ENCODE results near the gene SLC19A2.

The SLC19A2 gene

GRCh38 chr1:169465281-169465680 is 20.5 kb downstream of the SLC19A2 start:
- no peak for TF ChIP-seq CTCF (IDR thresholded peaks at IDR 0.05)

GRCh38 chr1:169462385-169462784 is 23.4 kb downstream of the SLC19A2 start:
- TF ChIP-seq CTCF (IDR thresholded peaks at IDR 0.05) = no peak

GRCh38 chr1:169461390-169462000 is 24.2 kb downstream of the SLC19A2 start:
- TF ChIP-seq CTCF (IDR thresholded peaks at IDR 0.05) = no peak

GRCh38 chr1:169460191-169460833 is 25.4 kb downstream of the SLC19A2 start:
- TF ChIP-seq CTCF (IDR thresholded peaks at IDR 0.05) = no peak

- TF ChIP-seq CTCF (IDR thresholded peaks at IDR 0.05) = no peak
These were observed 28.3 kb downstream of the SLC19A2 start for GRCh38 chr1:169457443-169457842.

- no peak for TF ChIP-seq CTCF (IDR thresholded peaks at IDR 0.05)
These were observed 29.7 kb downstream of the SLC19A2 start for GRCh38 chr1:169456029-169456428.

- no peak for TF ChIP-seq CTCF (IDR thresholded peaks at IDR 0.05)
These were observed 32.8 kb downstream of the SLC19A2 start for GRCh38 chr1:169452921-169453320.

Measured in LNCAP (cell line).